Retinal pigment epithelial cell (primary cell): ENCODE results near the gene SZRD1.

ENCODE experiments used
- DNase-seq: peaks from one replicate; pipeline ENCODE4 v3.0.0-alpha.2; 2010; ENCODE audit warnings: low read depth
- H3K4me3 ChIP-seq: 2 replicates; pipeline ENCODE4 v1.5.1; 2011; ENCODE audit warnings: mild to moderate bottlenecking, low read length, control low read depth, moderate library complexity
- TF ChIP-seq, protein P1 (sequence below): conservative IDR thresholded peaks from 2 replicates; pipeline ENCODE4 v1.5.1; 2011; ENCODE audit warnings: low read depth, low read length, control low read depth, inconsistent platforms

SZRD1 gene

DNA sequence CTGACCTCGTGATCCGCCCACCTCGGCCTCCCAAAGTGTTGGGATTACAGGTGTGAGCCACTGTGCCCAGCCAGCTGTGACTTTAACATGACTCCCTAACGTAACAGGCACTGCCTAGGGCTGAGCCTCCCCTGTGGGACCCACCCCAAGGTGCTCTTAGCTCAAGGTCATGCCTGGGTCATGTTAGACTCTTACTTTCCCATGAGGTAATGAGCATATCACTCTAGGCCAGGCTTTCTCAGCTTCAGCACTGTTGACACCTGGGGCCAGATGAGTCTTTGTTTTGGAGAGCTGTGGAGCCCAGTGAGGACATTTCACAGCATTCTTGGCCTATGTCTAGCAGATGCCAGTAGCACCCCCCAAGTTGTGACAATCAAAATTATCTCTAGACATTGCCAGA lies 78.0 kb downstream of the SZRD1 start:
- no peak for DNase-seq
- TF ChIP-seq, protein P1, sequence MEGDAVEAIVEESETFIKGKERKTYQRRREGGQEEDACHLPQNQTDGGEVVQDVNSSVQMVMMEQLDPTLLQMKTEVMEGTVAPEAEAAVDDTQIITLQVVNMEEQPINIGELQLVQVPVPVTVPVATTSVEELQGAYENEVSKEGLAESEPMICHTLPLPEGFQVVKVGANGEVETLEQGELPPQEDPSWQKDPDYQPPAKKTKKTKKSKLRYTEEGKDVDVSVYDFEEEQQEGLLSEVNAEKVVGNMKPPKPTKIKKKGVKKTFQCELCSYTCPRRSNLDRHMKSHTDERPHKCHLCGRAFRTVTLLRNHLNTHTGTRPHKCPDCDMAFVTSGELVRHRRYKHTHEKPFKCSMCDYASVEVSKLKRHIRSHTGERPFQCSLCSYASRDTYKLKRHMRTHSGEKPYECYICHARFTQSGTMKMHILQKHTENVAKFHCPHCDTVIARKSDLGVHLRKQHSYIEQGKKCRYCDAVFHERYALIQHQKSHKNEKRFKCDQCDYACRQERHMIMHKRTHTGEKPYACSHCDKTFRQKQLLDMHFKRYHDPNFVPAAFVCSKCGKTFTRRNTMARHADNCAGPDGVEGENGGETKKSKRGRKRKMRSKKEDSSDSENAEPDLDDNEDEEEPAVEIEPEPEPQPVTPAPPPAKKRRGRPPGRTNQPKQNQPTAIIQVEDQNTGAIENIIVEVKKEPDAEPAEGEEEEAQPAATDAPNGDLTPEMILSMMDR = no peak
- H3K4me3 ChIP-seq = no peak overlapping the region

DNA sequence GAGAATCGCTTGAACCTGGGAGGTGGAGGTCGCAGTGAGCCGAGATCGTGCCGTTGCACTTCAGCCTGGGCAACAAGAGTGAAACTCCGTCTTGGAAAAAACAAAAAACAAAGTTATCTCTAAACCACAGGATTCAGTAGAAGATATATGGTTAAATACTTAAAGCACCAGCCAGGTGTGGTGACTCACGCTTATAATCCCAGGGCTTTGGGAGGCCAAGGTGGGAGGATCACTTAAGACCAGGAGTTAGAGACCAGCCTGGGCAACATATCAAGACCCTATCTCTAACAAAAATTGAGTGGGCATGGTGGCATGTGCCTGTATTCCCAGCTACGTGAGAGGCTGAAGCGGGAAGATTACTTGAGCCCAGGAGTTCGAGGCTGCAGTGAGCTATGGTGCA lies 79.1 kb downstream of the SZRD1 start:
- no peak for DNase-seq
- TF ChIP-seq, protein P1 = no peak
- H3K4me3 ChIP-seq = no peak overlapping the region

DNA sequence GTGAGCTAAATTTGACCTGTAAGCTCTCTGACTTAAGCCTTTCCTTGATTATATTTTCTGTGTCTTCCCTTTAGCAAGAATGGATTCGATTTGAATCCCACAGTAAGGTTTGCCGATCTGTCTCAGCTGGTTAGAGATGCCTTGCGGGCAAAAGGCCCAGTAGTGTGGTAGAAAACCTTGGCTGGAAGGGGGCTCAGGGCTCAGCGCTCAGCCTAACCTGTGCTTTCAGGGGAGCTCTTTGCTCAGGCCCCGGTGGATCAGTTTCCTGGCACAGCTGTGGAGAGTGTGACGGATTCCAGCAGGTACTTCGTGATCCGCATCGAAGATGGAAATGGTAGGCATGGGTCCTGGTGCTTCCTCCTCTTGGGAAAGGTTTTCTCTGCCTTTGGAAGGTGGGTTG lies 80.6 kb downstream of the SZRD1 start:
- H3K4me3 ChIP-seq = no peak overlapping the region
- no peak for DNase-seq
- TF ChIP-seq, protein P1 = no peak
